B cell (primary cell): ENCODE measurements around the gene CSNK1E. TPM values are rescaled to one million over a fixed set of nuclear protein-coding genes. Genes with fewer than 3 reads are reported as not detected.

Experiments
- ATAC-seq: fragments of 200-7000 bp; cut with Tn5 transposase; one replicate; pipeline ENCODE4 v1.10.0; 2021; ENCODE audit warnings: low read depth, mild to moderate bottlenecking, moderate number of reproducible peaks, moderate library complexity
- CTCF ChIA-PET: fragments of 350-600 bp; sonication (Branson Sonifier 250); formaldehyde crosslinking; loops from one replicate; lab custom pipeline; 2021; ENCODE audit warnings: antibody characterized with exemption, inconsistent platforms; lab: Charles Lee
- POLR2A ChIA-PET: fragments of 350-600 bp; sonication (Branson Sonifier 250); formaldehyde crosslinking; loops from one replicate; lab custom pipeline; 2021; ENCODE audit warnings: antibody characterized with exemption; lab: Charles Lee
- DNase-seq: peaks from one replicate; pipeline ENCODE4 v3.0.0; 2013
- H2AFZ ChIP-seq: 2 replicates; pipeline ENCODE4 v1.6.1; 2012; ENCODE audit warnings: mild to moderate bottlenecking, low read depth, low read length; ENCODE audit not compliant: insufficient read depth, poor library complexity, severe bottlenecking
- H3K27ac ChIP-seq, 2 donors: 1 replicate in 1 of 2; 2 replicates in 1 of 2; pipeline ENCODE4 v1.5.1; 2012 to 2013; ENCODE audit warnings: low read length in 2 of 2, mild to moderate bottlenecking in 2 of 2, moderate library complexity in 1 of 2
- H3K27me3 ChIP-seq, 4 experiments: fragments of 200-600 bp in 1 of 4; sonication (generic) in 1 of 4; replicated peaks in 1 of 4; 1 replicate in 2 of 4; 2 replicates in 2 of 4; pipeline versions ENCODE4 v1.6.1 to v1.7.0; 2013 to 2016; ENCODE audit warnings: low read length in 3 of 4, mild to moderate bottlenecking in 2 of 4, mixed read lengths in 1 of 4, moderate library complexity in 1 of 4; ENCODE audit not compliant: insufficient read depth in 4 of 4, control insufficient read depth in 3 of 4; ENCODE audit errors: control extremely low read depth in 1 of 4
- H3K36me3 ChIP-seq, 2 experiments: replicated peaks in 1 of 2; 1 replicate in 1 of 2; 2 replicates in 1 of 2; pipeline versions ENCODE4 v1.6.1 to v1.7.1; 2013; ENCODE audit warnings: low read length in 1 of 2; ENCODE audit not compliant: insufficient read depth in 2 of 2, control insufficient read depth in 1 of 2; ENCODE audit errors: control extremely low read depth in 1 of 2, extremely low read depth in 1 of 2
- H3K4me1 ChIP-seq, 2 donors: fragments of 200-600 bp in 1 of 2; sonication (generic) in 1 of 2; 1 replicate in 1 of 2; 2 replicates in 1 of 2; pipeline versions ENCODE4 v1.5.1 to v1.6.1; 2013 to 2017; ENCODE audit warnings: low read length in 2 of 2; ENCODE audit not compliant: control insufficient read depth in 2 of 2, insufficient read depth in 2 of 2
- H3K4me2 ChIP-seq: replicated peaks from 2 replicates; pipeline ENCODE3; 2012; ENCODE audit warnings: mild to moderate bottlenecking, low read depth, low read length; ENCODE audit not compliant: poor library complexity, severe bottlenecking
- H3K4me3 ChIP-seq, 5 experiments: fragments of 200-600 bp in 1 of 5; sonication (generic) in 1 of 5; 1 replicate in 3 of 5; 2 replicates in 2 of 5; pipeline versions ENCODE4 v1.5.1 to v1.7.0; 2011 to 2016; ENCODE audit warnings: low read length in 4 of 5, mild to moderate bottlenecking in 4 of 5, low read depth in 2 of 5, control low read depth in 1 of 5, moderate library complexity in 1 of 5; ENCODE audit not compliant: insufficient read depth in 1 of 5; ENCODE audit errors: control extremely low read depth in 1 of 5, extremely low read depth in 1 of 5
- H3K79me2 ChIP-seq: fragments of 200-600 bp; sonication (generic); one replicate; pipeline ENCODE4 v1.6.0; 2016; ENCODE audit warnings: low read length; ENCODE audit not compliant: control insufficient read depth, insufficient read depth
- H3K9ac ChIP-seq: fragments of 200-600 bp; sonication (generic); 2 replicates; pipeline ENCODE4 v1.6.1; 2017; ENCODE audit warnings: mild to moderate bottlenecking, low read length, moderate library complexity
- H3K9me3 ChIP-seq, 3 donors: one replicate each; pipeline versions ENCODE4 v1.6.1 to v1.7.1; 2013; ENCODE audit warnings: low read length in 2 of 3; ENCODE audit not compliant: control insufficient read depth in 2 of 3, insufficient read depth in 1 of 3; ENCODE audit errors: control extremely low read depth in 1 of 3
- H4K20me1 ChIP-seq: 2 replicates; pipeline ENCODE4 v1.6.0; 2012; ENCODE audit warnings: mild to moderate bottlenecking, low read length; ENCODE audit not compliant: insufficient read depth, control insufficient read depth, poor library complexity, severe bottlenecking
- H3K27ac Mint-ChIP-seq: one replicate; pipeline ENCODE4 v1.8.0; 2021; ENCODE audit warnings: mixed read lengths
- H3K27me3 Mint-ChIP-seq: one replicate; pipeline ENCODE4 v1.8.0; 2021; ENCODE audit warnings: mixed read lengths
- H3K4me1 Mint-ChIP-seq: one replicate; pipeline ENCODE4 v1.8.0; 2021; ENCODE audit warnings: mixed read lengths
- H3K4me3 Mint-ChIP-seq: one replicate; pipeline ENCODE4 v1.8.0; 2021; ENCODE audit warnings: mixed read lengths
- H3K9me3 Mint-ChIP-seq: one replicate; pipeline ENCODE4 v1.8.0; 2022; ENCODE audit warnings: mixed read lengths; ENCODE audit not compliant: insufficient read depth
- EZH2 ChIP-seq: IDR thresholded peaks from 2 replicates; pipeline ENCODE4 v1.6.1; 2012; ENCODE audit warnings: borderline replicate concordance, low read depth, mild to moderate bottlenecking, moderate library complexity, low read length; ENCODE audit not compliant: insufficient read depth, poor library complexity, severe bottlenecking
- WGBS: methylation state at CpG from one replicate; pipeline ENCODE4 v1.1.5; 2013; ENCODE audit warnings: missing lambda C conversion rate; ENCODE audit not compliant: insufficient coverage; 5-methylcytosine and 5-hydroxymethylcytosine counted together
- intact Hi-C: fragments of 100-400 bp; cut with micrococcal nuclease; formaldehyde crosslinking; loops from one replicate; pipeline ENCODE4 v1.10.0; 2022
- polyA plus RNA-seq: library from polyadenylated mRNA; depleted of rRNA; stranded (reverse); fragments of >200 nt; gene quantifications from 2 replicates; pipeline ENCODE4 v1.2.3, GENCODE V29; 2012
- total RNA-seq, 2 donors: library from RNA; stranded (reverse); fragments of 120-200 nt in 1 of 2; gene quantifications; 1 replicate in 1 of 2; 2 replicates in 1 of 2; pipeline versions ENCODE4 v1.2.3 to v1.2.4, GENCODE V29; 2013 to 2022
- TF ChIP-seq, protein P1 (sequence below): fragments of 200-600 bp; IDR thresholded peaks from one replicate; pipeline ENCODE4 v1.8.0; 2022; ENCODE audit warnings: antibody characterized with exemption, mild to moderate bottlenecking

CSNK1E gene
- total and polyA plus RNA-seq, 2 donors (not counting 1 experiment from before 2014, with no cell fraction given) = 113 to 133 TPM

DNA sequence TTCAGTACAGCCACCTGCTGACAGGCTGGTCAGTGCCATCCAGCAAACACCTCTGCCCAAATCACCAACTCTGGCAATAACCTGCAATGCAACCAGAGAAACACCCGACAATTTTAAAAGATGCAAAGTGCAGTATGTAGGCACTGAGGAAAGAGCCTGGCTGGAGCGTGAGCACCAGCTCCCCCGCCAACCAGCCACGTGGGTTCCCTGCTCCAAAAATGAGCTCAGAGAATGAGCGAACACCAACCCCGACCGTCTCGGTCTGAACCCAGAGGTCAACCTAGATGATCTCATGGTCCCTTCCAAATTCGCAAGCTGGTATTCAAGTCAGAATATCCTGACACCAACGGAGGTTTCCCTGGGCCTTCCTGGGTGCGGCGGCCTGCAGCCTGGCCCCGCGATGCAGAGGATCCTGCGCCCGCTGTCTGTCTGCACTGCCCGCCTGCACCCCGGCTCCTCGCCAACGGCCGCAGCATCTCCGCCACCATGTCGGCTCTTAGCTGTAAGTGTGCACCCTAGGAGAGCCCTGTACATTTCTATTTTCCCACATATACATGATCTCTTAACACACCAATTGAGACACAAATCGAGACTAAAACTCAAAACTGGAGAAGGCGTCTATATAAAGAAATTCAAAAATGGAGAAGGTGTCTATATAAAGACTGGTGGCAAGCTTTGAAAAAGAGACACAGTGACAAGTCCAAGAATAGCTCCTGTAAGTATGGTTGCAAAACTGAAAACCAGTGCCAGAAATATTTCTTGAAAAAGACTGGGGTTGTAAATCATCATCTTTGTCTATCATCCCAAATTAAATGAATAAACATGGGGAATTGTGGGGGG lies 67.2 kb downstream of the CSNK1E start:
- Histone ChIP-seq H3K4me3 (no peak overlapping the region), H3K27ac (no peak overlapping the region), H3K4me1 (peaks cover 5 to 10% of the 10 kb centered on the region in 2 donors), H3K9ac (no peak overlapping the region), H3K9me3 (peaks cover 0 to 15% (median 6%) of the 10 kb centered on the region in 3 donors), H3K79me2 (peaks cover 7% of the 10 kb centered on the region), H4K20me1 (peaks cover 8% of the 10 kb centered on the region), H3K36me3 (peaks cover 0 to 7% of the 10 kb centered on the region in 2 experiments), H2AFZ (no peak overlapping the region), H3K4me2 (no peak overlapping the region), H3K27me3 (no peaks in the 10 kb centered on the region)
- Mint-ChIP-seq H3K9me3 (no peaks in the 10 kb centered on the region), H3K4me3 (no peak overlapping the region), H3K4me1 (peaks cover 14% of the 10 kb centered on the region), H3K27ac (no peak overlapping the region), H3K27me3 (no peaks in the 10 kb centered on the region)
- ChIA-PET POLR2A (interaction anchor here (0.7 kb wide), 1 partner anchor 179 kb away, joined by 3 read pairs; no protein-coding TSS in a partner anchor), CTCF (no interaction called here)
- TF ChIP-seq, protein P1, sequence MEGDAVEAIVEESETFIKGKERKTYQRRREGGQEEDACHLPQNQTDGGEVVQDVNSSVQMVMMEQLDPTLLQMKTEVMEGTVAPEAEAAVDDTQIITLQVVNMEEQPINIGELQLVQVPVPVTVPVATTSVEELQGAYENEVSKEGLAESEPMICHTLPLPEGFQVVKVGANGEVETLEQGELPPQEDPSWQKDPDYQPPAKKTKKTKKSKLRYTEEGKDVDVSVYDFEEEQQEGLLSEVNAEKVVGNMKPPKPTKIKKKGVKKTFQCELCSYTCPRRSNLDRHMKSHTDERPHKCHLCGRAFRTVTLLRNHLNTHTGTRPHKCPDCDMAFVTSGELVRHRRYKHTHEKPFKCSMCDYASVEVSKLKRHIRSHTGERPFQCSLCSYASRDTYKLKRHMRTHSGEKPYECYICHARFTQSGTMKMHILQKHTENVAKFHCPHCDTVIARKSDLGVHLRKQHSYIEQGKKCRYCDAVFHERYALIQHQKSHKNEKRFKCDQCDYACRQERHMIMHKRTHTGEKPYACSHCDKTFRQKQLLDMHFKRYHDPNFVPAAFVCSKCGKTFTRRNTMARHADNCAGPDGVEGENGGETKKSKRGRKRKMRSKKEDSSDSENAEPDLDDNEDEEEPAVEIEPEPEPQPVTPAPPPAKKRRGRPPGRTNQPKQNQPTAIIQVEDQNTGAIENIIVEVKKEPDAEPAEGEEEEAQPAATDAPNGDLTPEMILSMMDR = no peak
- TF ChIP-seq EZH2 = no peak
- intact Hi-C loops = no loop called here
- ATAC-seq (no peak), DNase-seq (no peak)
- WGBS = 95% methylated on average over 21 of the region's 25 CpGs

DNA sequence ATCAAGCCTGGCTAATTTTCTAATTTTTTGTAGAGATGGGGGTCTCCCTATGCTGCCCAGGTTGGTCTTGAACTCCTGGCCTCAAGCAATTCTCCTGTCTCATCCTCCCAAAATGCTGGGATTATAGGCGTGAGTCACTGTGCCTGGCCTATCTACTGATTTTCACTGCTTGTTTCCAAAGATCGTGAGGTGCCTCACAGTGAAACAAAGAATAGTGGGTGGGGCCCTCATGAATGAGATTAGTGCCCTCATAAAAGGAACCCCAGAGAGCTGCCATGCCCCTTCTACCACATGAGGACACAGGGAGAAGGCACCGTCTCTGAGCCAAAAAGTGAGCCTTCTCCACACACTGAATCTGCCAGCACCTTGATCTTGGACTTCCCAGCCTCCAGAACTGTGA lies 67.9 kb downstream of the CSNK1E start:
- Histone ChIP-seq H3K27ac (no peak overlapping the region), H2AFZ (no peak overlapping the region), H4K20me1 (peaks cover 8% of the 10 kb centered on the region), H3K4me2 (no peak overlapping the region), H3K36me3 (peaks cover 0 to 11% of the 10 kb centered on the region in 2 experiments), H3K4me3 (no peak overlapping the region), H3K4me1 (peaks cover 5 to 10% of the 10 kb centered on the region in 2 donors), H3K9me3 (peaks cover 0 to 15% (median 6%) of the 10 kb centered on the region in 3 donors), H3K79me2 (peaks cover 7% of the 10 kb centered on the region), H3K9ac (no peak overlapping the region), H3K27me3 (no peaks in the 10 kb centered on the region)
- no peak overlapping the region for H3K4me3 Mint-ChIP-seq
- CTCF ChIA-PET = no interaction called here
- ATAC-seq (no peak), DNase-seq (no peak)
- no peaks in the 10 kb centered on the region for H3K27me3 Mint-ChIP-seq
- no peaks in the 10 kb centered on the region for H3K9me3 Mint-ChIP-seq
- intact Hi-C loops = no loop called here
- no peak for TF ChIP-seq EZH2
- TF ChIP-seq, protein P1 = no peak
- H3K27ac Mint-ChIP-seq = no peak overlapping the region
- POLR2A ChIA-PET = no interaction called here
- WGBS = 100% methylated on average over 1 of the region's 3 CpGs
- peaks cover 14% of the 10 kb centered on the region for H3K4me1 Mint-ChIP-seq
